Nephron progenitor cell (in vitro differentiated cells): ENCODE results near the gene CNTN1.
A peak's percentile ranks its signal among the peaks of the same experiment; 100 is the strongest.

Experiments
- DNase-seq: peaks from one replicate; pipeline ENCODE4 v3.0.0; 2021
- H3K27ac Mint-ChIP-seq: 2 replicates; pipeline ENCODE4 v1.8.0; 2021; ENCODE audit warnings: mild to moderate bottlenecking, moderate library complexity, mixed read lengths
- H3K27me3 Mint-ChIP-seq: 2 replicates; pipeline ENCODE4 v1.8.0; 2021; ENCODE audit warnings: mild to moderate bottlenecking, low read depth, mixed read lengths; ENCODE audit not compliant: poor library complexity
- H3K36me3 Mint-ChIP-seq: 2 replicates; pipeline ENCODE4 v1.8.0; 2021; ENCODE audit warnings: low read depth, mixed read lengths
- H3K4me1 Mint-ChIP-seq: 2 replicates; pipeline ENCODE4 v1.8.0; 2021; ENCODE audit warnings: mixed read lengths
- H3K4me3 Mint-ChIP-seq: 2 replicates; pipeline ENCODE4 v1.8.0; 2021; ENCODE audit warnings: mild to moderate bottlenecking, moderate library complexity, mixed read lengths
- H3K9me3 Mint-ChIP-seq: 2 replicates; pipeline ENCODE4 v1.8.0; 2021; ENCODE audit warnings: mild to moderate bottlenecking, moderate library complexity, mixed read lengths
- TF ChIP-seq, protein P1 (sequence below): fragments of 200-600 bp; sonication (generic); IDR thresholded peaks from 2 replicates; pipeline ENCODE4 v1.5.0; 2021; ENCODE audit warnings: antibody characterized with exemption

Gene CNTN1

DNA sequence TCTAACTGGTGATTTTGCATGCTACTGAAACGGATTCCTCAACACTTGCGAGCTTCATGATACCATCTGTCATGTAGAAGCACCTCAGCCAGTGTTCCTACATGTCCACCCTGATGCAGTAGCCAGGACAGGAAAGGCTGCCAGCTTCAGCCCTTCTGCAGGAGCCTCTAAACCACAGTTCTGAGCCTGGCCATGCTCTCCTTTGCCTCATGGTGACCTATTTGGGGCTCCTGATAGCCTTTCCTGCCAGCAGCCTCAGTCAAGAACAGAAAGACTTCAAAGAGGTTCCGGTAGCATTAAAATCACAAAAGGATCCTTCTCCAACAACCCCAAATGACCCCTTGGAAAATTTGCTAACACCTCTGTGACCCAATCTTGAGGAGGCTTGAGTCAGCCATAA, 96.0 kb downstream of the CNTN1 start:
- Mint-ChIP-seq H3K4me3 (no peak overlapping the region), H3K27ac (peak overlapping the region; percentile 25), H3K27me3 (peaks cover 3% of the 10 kb centered on the region), H3K9me3 (peaks cover 11% of the 10 kb centered on the region), H3K4me1 (peaks cover 13% of the 10 kb centered on the region), H3K36me3 (no peaks in the 10 kb centered on the region)
- DNase-seq = no peak
- TF ChIP-seq, protein P1, sequence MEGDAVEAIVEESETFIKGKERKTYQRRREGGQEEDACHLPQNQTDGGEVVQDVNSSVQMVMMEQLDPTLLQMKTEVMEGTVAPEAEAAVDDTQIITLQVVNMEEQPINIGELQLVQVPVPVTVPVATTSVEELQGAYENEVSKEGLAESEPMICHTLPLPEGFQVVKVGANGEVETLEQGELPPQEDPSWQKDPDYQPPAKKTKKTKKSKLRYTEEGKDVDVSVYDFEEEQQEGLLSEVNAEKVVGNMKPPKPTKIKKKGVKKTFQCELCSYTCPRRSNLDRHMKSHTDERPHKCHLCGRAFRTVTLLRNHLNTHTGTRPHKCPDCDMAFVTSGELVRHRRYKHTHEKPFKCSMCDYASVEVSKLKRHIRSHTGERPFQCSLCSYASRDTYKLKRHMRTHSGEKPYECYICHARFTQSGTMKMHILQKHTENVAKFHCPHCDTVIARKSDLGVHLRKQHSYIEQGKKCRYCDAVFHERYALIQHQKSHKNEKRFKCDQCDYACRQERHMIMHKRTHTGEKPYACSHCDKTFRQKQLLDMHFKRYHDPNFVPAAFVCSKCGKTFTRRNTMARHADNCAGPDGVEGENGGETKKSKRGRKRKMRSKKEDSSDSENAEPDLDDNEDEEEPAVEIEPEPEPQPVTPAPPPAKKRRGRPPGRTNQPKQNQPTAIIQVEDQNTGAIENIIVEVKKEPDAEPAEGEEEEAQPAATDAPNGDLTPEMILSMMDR = no peak

DNA sequence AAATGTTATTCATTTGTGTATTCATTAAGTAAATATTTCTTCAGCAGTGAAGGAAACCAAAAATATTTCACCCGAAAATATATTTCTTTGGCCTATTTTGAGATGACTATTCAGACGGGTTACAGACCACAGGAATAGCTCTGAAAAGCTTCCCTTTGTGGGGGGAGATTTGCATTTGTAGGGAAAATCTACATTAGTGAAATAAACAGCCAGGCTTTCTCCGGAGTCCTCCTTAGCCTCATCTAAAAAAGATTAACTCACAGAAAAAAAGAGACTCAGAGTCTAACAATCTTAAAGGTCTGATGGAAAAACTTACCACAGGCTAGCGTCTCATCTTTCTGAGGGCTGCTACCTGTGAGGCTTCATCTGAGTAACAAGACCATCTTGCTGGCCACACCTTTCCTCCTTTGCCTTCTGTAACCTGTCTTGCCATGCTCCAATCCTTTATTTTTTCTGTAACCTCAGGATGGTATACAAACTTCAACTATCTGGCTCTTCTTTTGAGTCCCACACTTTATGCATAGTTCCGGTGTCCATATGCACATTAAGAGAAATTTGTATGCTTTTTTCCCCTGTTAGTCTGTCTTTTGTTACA, 100.7 kb downstream of the CNTN1 start:
- TF ChIP-seq, protein P1 = no peak
- DNase-seq = no peak
- peaks cover 3% of the 10 kb centered on the region for H3K27me3 Mint-ChIP-seq
- no peaks in the 10 kb centered on the region for H3K9me3 Mint-ChIP-seq
- H3K36me3 Mint-ChIP-seq = no peaks in the 10 kb centered on the region
- H3K4me1 Mint-ChIP-seq = peaks cover 18% of the 10 kb centered on the region
- H3K27ac Mint-ChIP-seq = no peak overlapping the region
- no peak overlapping the region for H3K4me3 Mint-ChIP-seq

DNA sequence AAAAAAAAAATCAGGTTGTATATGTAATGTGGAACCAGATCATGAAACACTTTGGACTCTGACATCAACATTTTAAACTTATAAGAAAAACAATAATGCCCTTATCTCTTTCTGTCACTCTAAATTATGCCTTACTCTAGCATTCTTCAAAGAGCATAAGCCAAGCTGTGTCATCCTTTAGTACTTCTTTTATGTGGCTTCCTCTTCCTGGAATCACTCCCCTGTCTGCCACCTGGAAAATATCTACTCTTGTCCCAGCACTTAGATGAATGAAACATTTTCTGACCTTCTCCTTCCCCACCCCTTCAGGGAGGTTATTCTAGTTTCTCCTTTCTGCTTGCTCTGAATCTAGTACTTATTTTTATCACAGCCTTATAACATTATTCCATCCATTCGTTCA, 101.2 kb downstream of the CNTN1 start:
- TF ChIP-seq, protein P1 = no peak
- Mint-ChIP-seq H3K27ac (no peak overlapping the region), H3K9me3 (no peaks in the 10 kb centered on the region), H3K36me3 (no peaks in the 10 kb centered on the region), H3K27me3 (peaks cover 3% of the 10 kb centered on the region), H3K4me1 (peaks cover 12% of the 10 kb centered on the region), H3K4me3 (no peak overlapping the region)
- DNase-seq = no peak

GRCh38 chr12:40794087-40794486, 101.8 kb downstream of the CNTN1 start:
- Mint-ChIP-seq H3K27me3 (peaks cover 3% of the 10 kb centered on the region), H3K4me1 (peaks cover 9% of the 10 kb centered on the region), H3K9me3 (no peaks in the 10 kb centered on the region), H3K27ac (no peak overlapping the region), H3K4me3 (no peak overlapping the region), H3K36me3 (no peaks in the 10 kb centered on the region)
- DNase-seq = no peak
- TF ChIP-seq, protein P1 = no peak

DNA sequence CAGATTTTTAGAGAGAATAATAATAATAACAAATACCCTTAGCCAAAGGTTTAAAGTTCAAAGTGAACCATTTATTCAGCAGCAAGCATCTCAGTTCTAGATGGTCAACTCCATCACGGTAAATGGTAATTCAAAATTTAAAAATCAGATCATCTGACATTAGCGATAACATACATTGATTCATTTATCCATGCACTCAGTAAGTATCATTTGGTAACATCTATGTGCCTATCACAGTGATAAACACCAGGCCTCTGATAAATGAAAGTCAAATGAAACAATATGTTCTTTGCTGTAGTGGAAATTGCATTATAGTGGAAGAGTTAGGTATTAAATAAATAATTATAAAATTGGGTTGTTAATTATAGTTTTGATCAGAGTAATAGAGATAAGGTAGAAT, 108.8 kb downstream of the CNTN1 start:
- no peak overlapping the region for H3K27ac Mint-ChIP-seq
- no peak for DNase-seq
- peaks cover 7% of the 10 kb centered on the region for H3K4me1 Mint-ChIP-seq
- H3K9me3 Mint-ChIP-seq = no peaks in the 10 kb centered on the region
- no peaks in the 10 kb centered on the region for H3K36me3 Mint-ChIP-seq
- TF ChIP-seq, protein P1 = no peak
- no peak overlapping the region for H3K4me3 Mint-ChIP-seq
- H3K27me3 Mint-ChIP-seq = peaks cover 4% of the 10 kb centered on the region

DNA sequence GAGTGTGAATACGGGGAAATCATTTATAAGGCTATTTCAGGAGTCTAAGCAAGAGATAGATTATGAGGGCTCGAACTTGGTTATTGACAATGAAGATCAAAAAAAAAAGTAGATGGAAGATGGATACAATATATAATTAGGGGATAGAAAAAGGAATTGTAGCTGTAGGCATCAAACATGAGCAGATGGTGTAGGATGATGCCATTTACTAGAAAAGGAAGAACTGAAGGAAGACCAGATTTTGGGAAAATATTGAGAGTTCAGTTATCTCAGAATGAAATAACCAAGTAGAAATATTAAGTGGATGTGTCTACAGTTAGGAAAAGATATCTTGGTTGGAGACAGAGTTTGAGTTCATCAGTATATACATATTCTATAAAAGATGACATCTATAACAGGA, 109.6 kb downstream of the CNTN1 start:
- H3K27ac Mint-ChIP-seq = no peak overlapping the region
- H3K4me1 Mint-ChIP-seq = peaks cover 12% of the 10 kb centered on the region
- H3K27me3 Mint-ChIP-seq = peaks cover 4% of the 10 kb centered on the region
- no peaks in the 10 kb centered on the region for H3K9me3 Mint-ChIP-seq
- TF ChIP-seq, protein P1 = no peak
- no peaks in the 10 kb centered on the region for H3K36me3 Mint-ChIP-seq
- no peak overlapping the region for H3K4me3 Mint-ChIP-seq
- DNase-seq = no peak
